DLD1 (cell line): ENCODE measurements around the gene PCNX2.
"Not testable (repeated sequence)": the region's sequence is repeated elsewhere in the genome, so short reads cannot be mapped to it uniquely, and the experiment has no call there.

ENCODE experiments used
- in situ Hi-C: cut with HindIII; loops from 2 replicates; pipeline ENCODE4 v1.10.0; 2017; ENCODE audit warnings: low sequenced_read_pairs

The PCNX2 gene

GRCh38 chr1:233107716-233108130, 187.8 kb downstream of the PCNX2 start:
- in situ Hi-C loops = not testable (repeated sequence)

- in situ Hi-C loops = no loop called here
Measured at GRCh38 chr1:233107130-233107660, 188.3 kb downstream of the PCNX2 start.

DNA sequence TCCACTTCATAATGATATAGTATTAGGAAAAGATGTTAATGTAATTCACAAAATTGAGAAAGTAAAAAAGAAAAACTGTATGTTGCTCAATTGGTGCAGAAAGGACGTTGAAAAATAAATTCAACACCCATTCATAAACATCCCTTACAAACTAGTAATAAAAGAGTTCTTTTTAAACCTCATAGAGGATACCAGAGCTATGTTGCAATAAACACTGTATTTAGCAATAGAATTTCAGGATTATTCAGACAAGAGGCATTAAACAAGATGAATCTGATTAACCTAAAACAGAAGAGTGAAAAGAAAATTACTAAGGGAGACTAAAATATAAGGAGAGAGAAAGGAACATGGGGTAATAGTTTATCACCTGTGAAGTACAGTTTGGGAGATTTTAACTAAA, 190.3 kb downstream of the PCNX2 start:
- in situ Hi-C loops = no loop called here

- in situ Hi-C loops = no loop called here
Measured at GRCh38 chr1:233102341-233102740, 193.2 kb downstream of the PCNX2 start.

- in situ Hi-C loops = no loop called here
Measured at GRCh38 chr1:233097959-233098580, 197.5 kb downstream of the PCNX2 start.

- in situ Hi-C loops = no loop called here
Measured at GRCh38 chr1:233097546-233097945, 198.0 kb downstream of the PCNX2 start.

GRCh38 chr1:233094691-233095090, 200.8 kb downstream of the PCNX2 start:
- in situ Hi-C loops = no loop called here

DNA sequence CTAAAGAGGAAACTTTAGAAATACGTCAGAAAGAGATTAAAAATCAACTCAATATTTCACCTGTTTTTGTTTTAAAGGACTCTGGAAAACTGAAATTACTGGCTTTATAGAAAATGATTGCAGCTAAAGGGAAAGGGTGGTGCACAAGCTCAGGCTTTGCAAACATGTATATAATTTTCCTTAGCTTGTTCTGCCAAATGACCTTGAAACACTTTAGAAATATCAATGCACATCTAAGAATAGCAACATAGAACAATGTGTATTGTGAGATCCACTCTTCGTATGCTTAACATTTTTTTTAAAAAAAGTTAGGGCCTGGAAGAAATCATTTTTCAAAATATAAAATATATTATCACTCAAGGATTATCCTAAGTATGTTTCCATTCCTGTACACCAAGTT, 201.3 kb downstream of the PCNX2 start:
- in situ Hi-C loops = no loop called here

- in situ Hi-C loops = no loop called here
Measured at GRCh38 chr1:233090746-233091494, 204.6 kb downstream of the PCNX2 start.

GRCh38 chr1:233089251-233089650, 206.3 kb downstream of the PCNX2 start:
- in situ Hi-C loops = no loop called here

GRCh38 chr1:233088613-233089012, 206.9 kb downstream of the PCNX2 start:
- in situ Hi-C loops = no loop called here

- in situ Hi-C loops = no loop called here
Measured at GRCh38 chr1:233086961-233087881, 208.3 kb downstream of the PCNX2 start.

GRCh38 chr1:233085566-233085965, 210.0 kb downstream of the PCNX2 start:
- in situ Hi-C loops = no loop called here

GRCh38 chr1:233082778-233083550, 212.6 kb downstream of the PCNX2 start:
- in situ Hi-C loops = no loop called here

DNA sequence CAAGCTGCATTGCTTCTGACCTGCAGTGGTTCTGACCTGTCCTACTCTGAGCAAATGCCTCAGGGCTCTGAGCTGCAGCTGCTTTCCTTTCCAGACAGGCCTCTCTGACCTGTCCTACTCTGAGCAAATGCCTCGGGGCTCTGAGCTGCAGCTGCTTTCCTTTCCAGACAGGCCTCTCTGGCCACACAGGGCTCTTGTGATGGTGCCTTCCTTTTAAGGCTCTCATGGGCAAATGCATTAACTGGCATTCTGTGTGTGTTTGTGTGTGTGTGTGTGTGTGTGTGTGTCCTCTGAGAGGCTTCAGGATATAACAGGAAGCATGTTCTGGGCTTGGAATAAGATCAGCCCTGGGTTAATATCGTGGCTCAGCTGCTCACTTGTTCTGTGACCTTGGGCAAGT, 213.8 kb downstream of the PCNX2 start:
- in situ Hi-C loops = no loop called here

- in situ Hi-C loops = not testable (repeated sequence)
Measured at GRCh38 chr1:233080827-233081226, 214.7 kb downstream of the PCNX2 start.

DNA sequence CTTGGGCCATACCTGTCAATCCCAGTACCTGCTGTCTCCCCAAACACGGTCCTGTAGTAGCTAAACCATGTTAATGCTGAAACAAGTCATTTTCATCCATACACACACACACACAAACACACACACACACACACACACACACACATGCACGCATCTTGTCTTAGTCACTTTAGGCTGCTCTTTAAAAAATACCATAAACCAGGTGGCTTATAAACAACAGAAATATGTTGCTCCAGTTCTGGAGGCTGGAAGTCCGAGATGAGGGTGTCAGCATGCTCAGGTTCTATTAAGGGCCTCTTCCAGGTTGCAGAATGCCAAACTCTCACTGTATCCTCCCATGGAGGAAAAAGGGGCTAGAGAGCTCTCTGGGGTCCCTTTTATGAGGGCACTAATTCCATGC, 215.2 kb downstream of the PCNX2 start:
- in situ Hi-C loops = no loop called here

DNA sequence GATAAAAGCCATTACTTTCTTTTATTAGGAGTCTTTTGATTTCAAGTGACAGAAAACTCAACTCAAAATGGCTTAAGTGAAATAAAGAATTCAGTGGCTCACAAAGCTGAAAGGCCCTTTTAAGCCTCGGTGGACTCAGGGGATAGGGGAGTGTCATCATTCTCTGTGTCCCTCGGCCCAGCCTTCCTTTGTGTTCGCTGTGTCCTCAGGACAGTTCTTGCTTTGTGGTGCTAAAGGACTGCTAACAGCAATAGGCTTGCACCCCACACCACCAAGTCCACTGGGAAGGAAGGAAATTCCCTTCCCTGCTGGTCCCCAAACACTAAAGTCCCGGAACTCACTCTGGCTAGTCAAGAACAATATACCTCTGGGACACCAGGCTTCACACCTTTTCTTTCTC, 216.0 kb downstream of the PCNX2 start:
- in situ Hi-C loops = no loop called here

DNA sequence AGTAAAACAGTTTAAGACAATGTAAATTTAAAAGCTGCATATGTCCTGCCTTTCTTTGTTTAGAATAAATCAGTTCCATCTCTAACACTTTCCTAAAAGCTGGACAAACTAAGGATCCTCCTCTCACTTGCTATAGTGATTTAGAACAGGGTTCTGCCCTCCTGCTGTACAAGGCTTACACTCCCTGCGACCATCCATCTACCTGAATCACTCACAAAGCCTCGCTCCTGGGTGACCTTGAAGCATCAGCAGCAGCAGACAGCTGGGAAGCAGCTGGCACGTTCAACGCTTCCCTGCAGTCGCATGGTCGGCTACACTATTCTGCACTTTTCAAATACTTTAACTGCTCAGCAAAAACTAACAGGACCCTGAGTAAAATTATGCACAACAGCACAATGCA, 217.1 kb downstream of the PCNX2 start:
- in situ Hi-C loops = no loop called here

DNA sequence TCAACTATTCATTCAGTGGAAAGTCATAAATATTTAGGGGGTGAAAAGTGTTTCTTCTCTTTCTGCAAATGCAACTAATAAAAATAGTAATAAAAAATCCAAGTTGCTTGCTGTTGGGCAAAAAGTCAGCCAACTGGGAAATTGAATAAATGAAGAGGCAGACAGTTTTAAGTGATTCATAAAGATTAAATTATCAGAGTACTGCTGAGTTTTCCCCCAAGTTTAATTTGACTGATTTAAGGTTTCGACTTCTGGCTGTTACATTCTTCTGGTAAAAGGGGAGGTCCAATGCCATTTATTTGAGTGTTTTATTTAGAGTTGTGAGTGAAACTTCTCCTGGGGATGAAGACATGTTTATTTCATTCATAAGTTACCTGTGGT, 219.6 kb downstream of the PCNX2 start:
- in situ Hi-C loops = no loop called here

DNA sequence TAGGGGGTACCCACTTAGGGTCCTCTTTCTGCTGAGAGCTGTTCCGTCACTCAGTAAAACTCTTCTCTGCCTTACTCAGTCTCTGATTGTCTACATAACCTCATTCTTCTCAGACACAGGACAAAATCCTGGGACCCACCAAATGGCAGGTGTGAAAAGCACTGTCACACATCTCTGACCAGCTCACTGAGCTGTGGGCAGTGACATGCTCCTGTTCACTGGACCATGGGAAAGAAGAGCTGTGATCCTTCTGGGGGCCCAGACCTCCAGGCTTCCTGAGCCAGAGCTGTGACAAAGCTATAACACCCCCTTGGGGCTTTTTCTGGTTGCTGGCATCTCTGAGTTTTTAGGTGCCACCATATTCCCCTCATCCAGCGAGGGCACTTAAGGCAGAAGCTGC, 229.4 kb downstream of the PCNX2 start:
- in situ Hi-C loops = no loop called here
